Activated naive CD8-positive, alpha-beta T cell treated with anti-CD3 and anti-CD28 coated beads, Interleukin-2, amount 10 ng/mL, durations not matched to agents 7 days and 5 days (primary cell): ENCODE results near the gene DAB2IP. TPM values are rescaled to one million over a fixed set of nuclear protein-coding genes. Genes with fewer than 3 reads are reported as not detected.

Experiments
- ATAC-seq: fragments of 150-1000 bp; cut with Tn5 transposase; one replicate; pipeline ENCODE4 v1.10.0; 2021; ENCODE audit warnings: low read depth, moderate library complexity
- POLR2A ChIA-PET: fragments of 350-600 bp; sonication (Branson Sonifier 250); formaldehyde crosslinking; loops from one replicate; lab custom pipeline; 2021; ENCODE audit warnings: antibody characterized with exemption; lab: Charles Lee
- DNase-seq: peaks from one replicate; pipeline ENCODE4 v3.0.0; 2021
- H3K27ac Mint-ChIP-seq: one replicate; pipeline ENCODE4 v1.8.0; 2022; ENCODE audit warnings: mild to moderate bottlenecking, mixed read lengths
- H3K27me3 Mint-ChIP-seq: one replicate; pipeline ENCODE4 v1.8.0; 2022; ENCODE audit warnings: mild to moderate bottlenecking, moderate library complexity, mixed read lengths
- H3K36me3 Mint-ChIP-seq: one replicate; pipeline ENCODE4 v1.8.0; 2021; ENCODE audit warnings: mild to moderate bottlenecking, mixed read lengths
- H3K4me1 Mint-ChIP-seq: one replicate; pipeline ENCODE4 v1.8.0; 2021; ENCODE audit warnings: mixed read lengths
- H3K4me3 Mint-ChIP-seq: one replicate; pipeline ENCODE4 v1.8.0; 2022; ENCODE audit warnings: mild to moderate bottlenecking, moderate library complexity, mixed read lengths
- H3K9me3 Mint-ChIP-seq: one replicate; pipeline ENCODE4 v1.8.0; 2021; ENCODE audit warnings: mixed read lengths
- total RNA-seq, 2 experiments: library from RNA; stranded (reverse); gene quantifications; one replicate each; pipeline ENCODE4 v1.2.3, GENCODE V29; 2021

The DAB2IP gene
- total RNA-seq, 2 experiments from 2014 or later, result 0.20 to 0.25 TPM

GRCh38 chr9:121654499-121655140 is 3.2 kb downstream of the DAB2IP start:
- Mint-ChIP-seq H3K4me1 (peaks cover 9% of the 10 kb centered on the region), H3K27me3 (peaks cover 49% of the 10 kb centered on the region), H3K27ac (no peak overlapping the region), H3K4me3 (no peak overlapping the region), H3K36me3 (no peaks in the 10 kb centered on the region), H3K9me3 (no peaks in the 10 kb centered on the region)
- ATAC-seq (no peak), DNase-seq (no peak)
- POLR2A ChIA-PET, result no interaction called here

DNA sequence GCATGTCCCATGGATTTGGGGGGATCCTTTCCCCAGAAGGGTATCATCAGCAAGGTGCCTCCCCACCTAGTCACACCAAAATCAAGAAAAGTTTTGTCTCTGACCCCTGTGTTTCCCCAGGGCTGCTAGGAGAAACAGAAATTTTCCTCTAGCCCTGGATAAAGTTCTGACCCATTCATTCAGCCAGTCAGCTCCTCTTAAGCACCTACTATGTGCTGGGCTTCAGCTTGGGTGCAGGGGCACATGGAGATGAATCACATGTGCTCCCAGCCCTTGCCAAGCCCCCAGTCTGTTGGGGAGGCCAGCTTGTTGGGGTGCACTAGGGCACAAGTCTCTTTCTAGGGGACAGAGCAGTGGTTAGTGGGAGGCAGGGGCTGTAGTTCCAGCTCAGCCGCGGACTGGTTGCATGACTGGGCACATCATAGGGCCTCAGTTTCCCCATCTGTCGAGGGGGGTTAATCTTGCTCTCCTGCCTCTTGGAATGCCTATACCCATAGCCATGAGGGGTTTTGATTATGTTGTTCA is 3.9 kb downstream of the DAB2IP start:
- no peaks in the 10 kb centered on the region for H3K9me3 Mint-ChIP-seq
- peaks cover 9% of the 10 kb centered on the region for H3K4me1 Mint-ChIP-seq
- ATAC-seq, result no peak
- peaks cover 43% of the 10 kb centered on the region for H3K27me3 Mint-ChIP-seq
- no peak overlapping the region for H3K27ac Mint-ChIP-seq
- no peak for DNase-seq
- H3K36me3 Mint-ChIP-seq, result no peaks in the 10 kb centered on the region
- POLR2A ChIA-PET, result no interaction called here
- H3K4me3 Mint-ChIP-seq, result no peak overlapping the region

- Mint-ChIP-seq H3K4me1 (peaks cover 4% of the 10 kb centered on the region), H3K9me3 (no peaks in the 10 kb centered on the region), H3K27me3 (peaks cover 32% of the 10 kb centered on the region), H3K36me3 (no peaks in the 10 kb centered on the region), H3K4me3 (no peak overlapping the region), H3K27ac (no peak overlapping the region)
- POLR2A ChIA-PET, result no interaction called here
- ATAC-seq (no peak), DNase-seq (no peak)
These were observed 5.6 kb downstream of the DAB2IP start for GRCh38 chr9:121656941-121657470.

- H3K4me3 Mint-ChIP-seq, result no peak overlapping the region
These were observed 6.7 kb downstream of the DAB2IP start for GRCh38 chr9:121658166-121658565.

GRCh38 chr9:121658591-121658990 is 7.2 kb downstream of the DAB2IP start:
- Mint-ChIP-seq H3K36me3 (no peaks in the 10 kb centered on the region), H3K27ac (no peak overlapping the region), H3K9me3 (no peaks in the 10 kb centered on the region), H3K4me3 (no peak overlapping the region), H3K4me1 (no peaks in the 10 kb centered on the region), H3K27me3 (peaks cover 28% of the 10 kb centered on the region)
- ATAC-seq (no peak), DNase-seq (no peak)
- POLR2A ChIA-PET, result no interaction called here

More at GRCh38 chr9:121658166-121658565, 6.7 kb downstream of the DAB2IP start:
- ATAC-seq (no peak), DNase-seq (no peak)
- Mint-ChIP-seq H3K4me1 (no peaks in the 10 kb centered on the region), H3K27me3 (peaks cover 28% of the 10 kb centered on the region), H3K36me3 (no peaks in the 10 kb centered on the region), H3K9me3 (no peaks in the 10 kb centered on the region), H3K27ac (no peak overlapping the region)
- POLR2A ChIA-PET, result no interaction called here

- no peak overlapping the region for H3K4me3 Mint-ChIP-seq
- no peak for ATAC-seq
- peaks cover 21% of the 10 kb centered on the region for H3K27me3 Mint-ChIP-seq
- no peaks in the 10 kb centered on the region for H3K4me1 Mint-ChIP-seq
- H3K9me3 Mint-ChIP-seq, result no peaks in the 10 kb centered on the region
- POLR2A ChIA-PET, result no interaction called here
- DNase-seq, result no peak
- no peak overlapping the region for H3K27ac Mint-ChIP-seq
- no peaks in the 10 kb centered on the region for H3K36me3 Mint-ChIP-seq
These were observed 8.9 kb downstream of the DAB2IP start for GRCh38 chr9:121660367-121660766.

DNA sequence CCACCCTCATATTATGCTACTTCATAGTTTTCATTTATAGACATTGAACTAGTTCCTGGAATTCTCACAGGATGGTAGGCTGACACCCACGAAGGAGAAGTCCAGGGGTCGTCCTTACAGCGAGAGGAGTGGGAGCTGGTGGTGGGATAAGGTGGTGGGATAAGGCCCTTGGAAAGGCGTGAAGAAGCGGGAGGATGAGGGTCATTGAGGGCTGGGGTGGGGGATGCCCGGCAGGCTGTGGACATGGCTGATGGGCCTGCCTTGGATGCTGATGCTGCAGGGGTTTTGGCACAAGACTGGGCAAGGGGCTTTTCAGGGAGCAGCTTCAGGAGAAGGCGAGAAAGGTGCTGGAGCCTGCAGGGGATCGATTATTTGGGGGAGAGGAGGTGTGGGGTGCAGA is 9.4 kb downstream of the DAB2IP start:
- Mint-ChIP-seq H3K4me3 (no peak overlapping the region), H3K9me3 (no peaks in the 10 kb centered on the region), H3K27me3 (peaks cover 19% of the 10 kb centered on the region), H3K27ac (no peak overlapping the region), H3K4me1 (no peaks in the 10 kb centered on the region), H3K36me3 (no peaks in the 10 kb centered on the region)
- no peak for DNase-seq
- no peak for ATAC-seq
- POLR2A ChIA-PET, result no interaction called here

- H3K27me3 Mint-ChIP-seq, result peaks cover 19% of the 10 kb centered on the region
- no peaks in the 10 kb centered on the region for H3K36me3 Mint-ChIP-seq
- POLR2A ChIA-PET, result no interaction called here
- no peak overlapping the region for H3K4me3 Mint-ChIP-seq
- ATAC-seq (no peak), DNase-seq (no peak)
- H3K27ac Mint-ChIP-seq, result no peak overlapping the region
- no peaks in the 10 kb centered on the region for H3K9me3 Mint-ChIP-seq
- no peaks in the 10 kb centered on the region for H3K4me1 Mint-ChIP-seq
These were observed 9.9 kb downstream of the DAB2IP start for GRCh38 chr9:121661328-121661727.

GRCh38 chr9:121662359-121662758 is 10.9 kb downstream of the DAB2IP start:
- Mint-ChIP-seq H3K27me3 (peaks cover 19% of the 10 kb centered on the region), H3K27ac (no peak overlapping the region), H3K36me3 (no peaks in the 10 kb centered on the region), H3K4me1 (no peaks in the 10 kb centered on the region), H3K4me3 (no peak overlapping the region), H3K9me3 (no peaks in the 10 kb centered on the region)
- no peak for DNase-seq
- POLR2A ChIA-PET, result no interaction called here
- no peak for ATAC-seq

GRCh38 chr9:121662891-121663580 is 11.6 kb downstream of the DAB2IP start:
- no peak overlapping the region for H3K4me3 Mint-ChIP-seq
- POLR2A ChIA-PET, result no interaction called here
- no peaks in the 10 kb centered on the region for H3K4me1 Mint-ChIP-seq
- H3K27me3 Mint-ChIP-seq, result peaks cover 19% of the 10 kb centered on the region
- H3K27ac Mint-ChIP-seq, result no peak overlapping the region
- ATAC-seq (no peak), DNase-seq (no peak)
- H3K36me3 Mint-ChIP-seq, result no peaks in the 10 kb centered on the region
- H3K9me3 Mint-ChIP-seq, result no peaks in the 10 kb centered on the region

GRCh38 chr9:121663591-121663990 is 12.2 kb downstream of the DAB2IP start:
- no peak for ATAC-seq
- no peak overlapping the region for H3K4me3 Mint-ChIP-seq
- H3K4me1 Mint-ChIP-seq, result no peaks in the 10 kb centered on the region
- no peak for DNase-seq
- H3K27me3 Mint-ChIP-seq, result peaks cover 24% of the 10 kb centered on the region
- POLR2A ChIA-PET, result no interaction called here
- no peaks in the 10 kb centered on the region for H3K9me3 Mint-ChIP-seq
- H3K36me3 Mint-ChIP-seq, result no peaks in the 10 kb centered on the region
- no peak overlapping the region for H3K27ac Mint-ChIP-seq

GRCh38 chr9:121666294-121666693 is 14.9 kb downstream of the DAB2IP start:
- ATAC-seq (no peak), DNase-seq (no peak)
- POLR2A ChIA-PET, result no interaction called here
- H3K4me3 Mint-ChIP-seq, result no peak overlapping the region
- H3K9me3 Mint-ChIP-seq, result no peaks in the 10 kb centered on the region
- no peaks in the 10 kb centered on the region for H3K36me3 Mint-ChIP-seq
- peaks cover 24% of the 10 kb centered on the region for H3K27me3 Mint-ChIP-seq
- H3K27ac Mint-ChIP-seq, result no peak overlapping the region
- H3K4me1 Mint-ChIP-seq, result no peaks in the 10 kb centered on the region

- peaks cover 26% of the 10 kb centered on the region for H3K27me3 Mint-ChIP-seq
- DNase-seq, result no peak
- H3K36me3 Mint-ChIP-seq, result no peaks in the 10 kb centered on the region
- ATAC-seq, result no peak
- H3K9me3 Mint-ChIP-seq, result no peaks in the 10 kb centered on the region
- no peak overlapping the region for H3K27ac Mint-ChIP-seq
- POLR2A ChIA-PET, result no interaction called here
- H3K4me1 Mint-ChIP-seq, result no peaks in the 10 kb centered on the region
- H3K4me3 Mint-ChIP-seq, result no peak overlapping the region
These were observed 15.8 kb downstream of the DAB2IP start for GRCh38 chr9:121667214-121667613.

GRCh38 chr9:121667890-121668289 is 16.5 kb downstream of the DAB2IP start:
- Mint-ChIP-seq H3K27ac (no peak overlapping the region), H3K36me3 (no peaks in the 10 kb centered on the region), H3K4me1 (no peaks in the 10 kb centered on the region), H3K9me3 (no peaks in the 10 kb centered on the region), H3K4me3 (no peak overlapping the region), H3K27me3 (peaks cover 21% of the 10 kb centered on the region)
- ATAC-seq (no peak), DNase-seq (no peak)
- POLR2A ChIA-PET, result no interaction called here
